Sigmoid colon (tissue), 4 donors: ENCODE data around the gene ASS1.

ENCODE experiments used
- CTCF ChIP-seq, 4 experiments: fragments of 450-650 bp in 3 of 4; fragments of 200-600 bp in 1 of 4; IDR thresholded peaks; one replicate each; pipeline ENCODE4 v1.5.1; 2016 to 2019; ENCODE audit warnings: antibody characterized with exemption in 4 of 4, mild to moderate bottlenecking in 3 of 4, moderate library complexity in 2 of 4
- EP300 ChIP-seq, 4 donors: sonication (generic); formaldehyde crosslinking; IDR thresholded peaks; one replicate each; pipeline ENCODE4 v1.6.1; 2017; ENCODE audit warnings: antibody characterized with exemption in 4 of 4
- POLR2A ChIP-seq, 2 donors: fragments of 450-650 bp; IDR thresholded peaks; one replicate each; pipeline ENCODE4 v1.6.1; 2016; ENCODE audit warnings: antibody characterized with exemption in 2 of 2, mild to moderate bottlenecking in 2 of 2, moderate library complexity in 2 of 2

- TF ChIP-seq POLR2A (IDR thresholded peaks at IDR 0.05) (no peak), CTCF (IDR thresholded peaks at IDR 0.05) (no peak), EP300 (IDR thresholded peaks at IDR 0.05) (no peak)
Observed at GRCh38 chr9:130521715-130522114, 77.0 kb downstream of the ASS1 start.
